Measurements from ENCODE around the gene PRKN. TPM values are rescaled to one million over a fixed set of nuclear protein-coding genes. Genes with fewer than 3 reads are reported as not detected.

Gene PRKN
- total and polyA plus RNA-seq, 2 experiments from 2014 or later, result 0.10 to 0.84 TPM

DNA sequence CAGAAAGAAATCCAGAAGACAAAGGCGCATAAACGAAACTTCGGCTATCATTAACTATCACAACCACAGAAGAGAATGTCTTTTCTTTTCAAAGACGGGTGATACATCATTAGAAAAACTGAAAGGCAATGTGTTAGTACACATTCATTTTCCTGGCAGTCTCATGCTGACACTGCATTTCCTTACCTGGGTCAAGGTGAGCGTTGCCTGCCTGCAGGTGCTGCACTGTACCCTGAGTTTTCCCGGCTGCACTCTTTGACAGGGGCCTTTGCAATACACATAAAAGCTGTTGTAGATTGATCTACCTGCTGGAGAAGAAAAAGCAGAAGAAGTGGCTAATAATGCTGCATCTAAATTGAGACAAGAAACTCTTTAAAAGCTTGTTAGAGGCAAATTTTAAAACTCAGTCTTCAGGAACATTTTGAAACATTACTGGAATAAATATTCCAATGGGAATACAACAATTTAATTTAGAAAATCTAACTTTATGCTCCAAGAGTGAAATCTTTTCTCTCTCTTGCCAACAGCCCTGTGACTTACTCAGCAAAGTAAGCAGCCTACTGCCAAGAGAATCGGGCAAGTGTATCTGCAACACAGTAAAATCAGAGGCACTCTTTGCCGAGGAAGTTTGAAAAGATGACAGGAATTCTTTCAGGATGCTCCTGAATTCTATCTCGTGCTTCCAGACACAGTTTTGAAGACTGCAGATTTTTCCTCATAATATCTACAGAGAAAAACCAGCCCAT lies 526.4 kb downstream of the PRKN start:
- Histone ChIP-seq H3K79me2 (replicated peaks; ENCODE audit: insufficient read depth) (no peaks in the 10 kb centered on the region), H3K27ac (ENCODE audit: low read depth) (no peak overlapping the region), H3K9me2 (ENCODE audit: insufficient read depth) (no peaks in the 10 kb centered on the region), H4K20me1 (replicated peaks; ENCODE audit: insufficient read depth) (no peaks in the 10 kb centered on the region), H2AFZ (no peak overlapping the region), H3K4me2 (0 out of 2 replicates have a peak overlapping the region, but pooled peaks have one; percentile 17), H3K36me3 (ENCODE audit: insufficient read depth) (no peaks in the 10 kb centered on the region), H3K27me3 (ENCODE audit: insufficient read depth) (no peaks in the 10 kb centered on the region), H3K4me1 (ENCODE audit: insufficient read depth) (peaks cover 9% of the 10 kb centered on the region; the same call in 1 of the 2 replicates), H3K4me3 (no peak overlapping the region), H3F3A (replicated peaks; ENCODE audit: low read depth) (no peaks in the 10 kb centered on the region)
- no peaks in the 10 kb centered on the region for H3K36me3 Mint-ChIP-seq (ENCODE audit: low read depth)
- peak overlapping the region; percentile 89 for H3K27ac Mint-ChIP-seq
- no peaks in the 10 kb centered on the region for H3K9me3 Mint-ChIP-seq
- ATAC-seq (peak; percentile 53), DNase-seq (ENCODE audit: low spot score) (peak; percentile 18)
- H3K4me1 Mint-ChIP-seq, result peaks cover 20% of the 10 kb centered on the region
- H3K27me3 Mint-ChIP-seq (ENCODE audit: insufficient read depth, low read depth, poor library complexity), result no peaks in the 10 kb centered on the region
- H3K4me3 Mint-ChIP-seq, result no peak overlapping the region
- TF ChIP-seq JUNB (IDR thresholded peaks at IDR 0.05; ENCODE audit: unreplicated experiment) (no peak), CREB1 (CRISPR knock-in tag; IDR thresholded peaks at IDR 0.05; ENCODE audit: low read depth) (no peak), STAT1 (IDR thresholded peaks at IDR 0.05; ENCODE audit: unreplicated experiment) (no peak), ZNF331 (CRISPR knock-in tag; IDR thresholded peaks at IDR 0.05; ENCODE audit: low read depth) (no peak), NANOG (IDR thresholded peaks at IDR 0.05; ENCODE audit: borderline replicate concordance) (no peak), POLR2AphosphoS5 (IDR thresholded peaks at IDR 0.05; ENCODE audit: low read depth) (no peak), EZH2phosphoT487 (IDR thresholded peaks at IDR 0.05; ENCODE audit: unreplicated experiment) (no peak), EZH2 (IDR thresholded peaks at IDR 0.05; ENCODE audit: low read depth, unreplicated experiment) (no peak), ZNF114 (CRISPR knock-in tag; IDR thresholded peaks at IDR 0.05) (no peak)
- TF ChIP-seq, protein P1, sequence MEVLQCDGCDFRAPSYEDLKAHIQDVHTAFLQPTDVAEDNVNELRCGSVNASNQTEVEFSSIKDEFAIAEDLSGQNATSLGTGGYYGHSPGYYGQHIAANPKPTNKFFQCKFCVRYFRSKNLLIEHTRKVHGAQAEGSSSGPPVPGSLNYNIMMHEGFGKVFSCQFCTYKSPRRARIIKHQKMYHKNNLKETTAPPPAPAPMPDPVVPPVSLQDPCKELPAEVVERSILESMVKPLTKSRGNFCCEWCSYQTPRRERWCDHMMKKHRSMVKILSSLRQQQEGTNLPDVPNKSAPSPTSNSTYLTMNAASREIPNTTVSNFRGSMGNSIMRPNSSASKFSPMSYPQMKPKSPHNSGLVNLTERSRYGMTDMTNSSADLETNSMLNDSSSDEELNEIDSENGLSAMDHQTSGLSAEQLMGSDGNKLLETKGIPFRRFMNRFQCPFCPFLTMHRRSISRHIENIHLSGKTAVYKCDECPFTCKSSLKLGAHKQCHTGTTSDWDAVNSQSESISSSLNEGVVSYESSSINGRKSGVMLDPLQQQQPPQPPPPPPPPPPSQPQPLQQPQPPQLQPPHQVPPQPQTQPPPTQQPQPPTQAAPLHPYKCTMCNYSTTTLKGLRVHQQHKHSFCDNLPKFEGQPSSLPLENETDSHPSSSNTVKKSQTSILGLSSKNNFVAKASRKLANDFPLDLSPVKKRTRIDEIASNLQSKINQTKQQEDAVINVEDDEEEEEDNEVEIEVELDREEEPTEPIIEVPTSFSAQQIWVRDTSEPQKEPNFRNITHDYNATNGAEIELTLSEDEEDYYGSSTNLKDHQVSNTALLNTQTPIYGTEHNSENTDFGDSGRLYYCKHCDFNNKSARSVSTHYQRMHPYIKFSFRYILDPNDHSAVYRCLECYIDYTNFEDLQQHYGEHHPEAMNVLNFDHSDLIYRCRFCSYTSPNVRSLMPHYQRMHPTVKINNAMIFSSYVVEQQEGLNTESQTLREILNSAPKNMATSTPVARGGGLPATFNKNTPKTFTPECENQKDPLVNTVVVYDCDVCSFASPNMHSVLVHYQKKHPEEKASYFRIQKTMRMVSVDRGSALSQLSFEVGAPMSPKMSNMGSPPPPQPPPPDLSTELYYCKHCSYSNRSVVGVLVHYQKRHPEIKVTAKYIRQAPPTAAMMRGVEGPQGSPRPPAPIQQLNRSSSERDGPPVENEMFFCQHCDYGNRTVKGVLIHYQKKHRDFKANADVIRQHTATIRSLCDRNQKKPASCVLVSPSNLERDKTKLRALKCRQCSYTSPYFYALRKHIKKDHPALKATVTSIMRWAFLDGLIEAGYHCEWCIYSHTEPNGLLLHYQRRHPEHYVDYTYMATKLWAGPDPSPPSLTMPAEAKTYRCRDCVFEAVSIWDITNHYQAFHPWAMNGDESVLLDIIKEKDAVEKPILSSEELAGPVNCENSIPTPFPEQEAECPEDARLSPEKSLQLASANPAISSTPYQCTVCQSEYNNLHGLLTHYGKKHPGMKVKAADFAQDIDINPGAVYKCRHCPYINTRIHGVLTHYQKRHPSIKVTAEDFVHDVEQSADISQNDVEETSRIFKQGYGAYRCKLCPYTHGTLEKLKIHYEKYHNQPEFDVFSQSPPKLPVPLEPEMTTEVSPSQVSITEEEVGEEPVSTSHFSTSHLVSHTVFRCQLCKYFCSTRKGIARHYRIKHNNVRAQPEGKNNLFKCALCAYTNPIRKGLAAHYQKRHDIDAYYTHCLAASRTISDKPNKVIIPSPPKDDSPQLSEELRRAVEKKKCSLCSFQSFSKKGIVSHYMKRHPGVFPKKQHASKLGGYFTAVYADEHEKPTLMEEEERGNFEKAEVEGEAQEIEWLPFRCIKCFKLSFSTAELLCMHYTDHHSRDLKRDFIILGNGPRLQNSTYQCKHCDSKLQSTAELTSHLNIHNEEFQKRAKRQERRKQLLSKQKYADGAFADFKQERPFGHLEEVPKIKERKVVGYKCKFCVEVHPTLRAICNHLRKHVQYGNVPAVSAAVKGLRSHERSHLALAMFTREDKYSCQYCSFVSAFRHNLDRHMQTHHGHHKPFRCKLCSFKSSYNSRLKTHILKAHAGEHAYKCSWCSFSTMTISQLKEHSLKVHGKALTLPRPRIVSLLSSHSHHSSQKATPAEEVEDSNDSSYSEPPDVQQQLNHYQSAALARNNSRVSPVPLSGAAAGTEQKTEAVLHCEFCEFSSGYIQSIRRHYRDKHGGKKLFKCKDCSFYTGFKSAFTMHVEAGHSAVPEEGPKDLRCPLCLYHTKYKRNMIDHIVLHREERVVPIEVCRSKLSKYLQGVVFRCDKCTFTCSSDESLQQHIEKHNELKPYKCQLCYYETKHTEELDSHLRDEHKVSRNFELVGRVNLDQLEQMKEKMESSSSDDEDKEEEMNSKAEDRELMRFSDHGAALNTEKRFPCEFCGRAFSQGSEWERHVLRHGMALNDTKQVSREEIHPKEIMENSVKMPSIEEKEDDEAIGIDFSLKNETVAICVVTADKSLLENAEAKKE (CRISPR knock-in tag; IDR thresholded peaks at IDR 0.05), result no peak
- TF ChIP-seq, protein P2, sequence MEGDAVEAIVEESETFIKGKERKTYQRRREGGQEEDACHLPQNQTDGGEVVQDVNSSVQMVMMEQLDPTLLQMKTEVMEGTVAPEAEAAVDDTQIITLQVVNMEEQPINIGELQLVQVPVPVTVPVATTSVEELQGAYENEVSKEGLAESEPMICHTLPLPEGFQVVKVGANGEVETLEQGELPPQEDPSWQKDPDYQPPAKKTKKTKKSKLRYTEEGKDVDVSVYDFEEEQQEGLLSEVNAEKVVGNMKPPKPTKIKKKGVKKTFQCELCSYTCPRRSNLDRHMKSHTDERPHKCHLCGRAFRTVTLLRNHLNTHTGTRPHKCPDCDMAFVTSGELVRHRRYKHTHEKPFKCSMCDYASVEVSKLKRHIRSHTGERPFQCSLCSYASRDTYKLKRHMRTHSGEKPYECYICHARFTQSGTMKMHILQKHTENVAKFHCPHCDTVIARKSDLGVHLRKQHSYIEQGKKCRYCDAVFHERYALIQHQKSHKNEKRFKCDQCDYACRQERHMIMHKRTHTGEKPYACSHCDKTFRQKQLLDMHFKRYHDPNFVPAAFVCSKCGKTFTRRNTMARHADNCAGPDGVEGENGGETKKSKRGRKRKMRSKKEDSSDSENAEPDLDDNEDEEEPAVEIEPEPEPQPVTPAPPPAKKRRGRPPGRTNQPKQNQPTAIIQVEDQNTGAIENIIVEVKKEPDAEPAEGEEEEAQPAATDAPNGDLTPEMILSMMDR (conservative IDR thresholded peaks at IDR 0.05; ENCODE audit: low read depth in 2 of 2), result no peak
- TF ChIP-seq, protein P3, sequence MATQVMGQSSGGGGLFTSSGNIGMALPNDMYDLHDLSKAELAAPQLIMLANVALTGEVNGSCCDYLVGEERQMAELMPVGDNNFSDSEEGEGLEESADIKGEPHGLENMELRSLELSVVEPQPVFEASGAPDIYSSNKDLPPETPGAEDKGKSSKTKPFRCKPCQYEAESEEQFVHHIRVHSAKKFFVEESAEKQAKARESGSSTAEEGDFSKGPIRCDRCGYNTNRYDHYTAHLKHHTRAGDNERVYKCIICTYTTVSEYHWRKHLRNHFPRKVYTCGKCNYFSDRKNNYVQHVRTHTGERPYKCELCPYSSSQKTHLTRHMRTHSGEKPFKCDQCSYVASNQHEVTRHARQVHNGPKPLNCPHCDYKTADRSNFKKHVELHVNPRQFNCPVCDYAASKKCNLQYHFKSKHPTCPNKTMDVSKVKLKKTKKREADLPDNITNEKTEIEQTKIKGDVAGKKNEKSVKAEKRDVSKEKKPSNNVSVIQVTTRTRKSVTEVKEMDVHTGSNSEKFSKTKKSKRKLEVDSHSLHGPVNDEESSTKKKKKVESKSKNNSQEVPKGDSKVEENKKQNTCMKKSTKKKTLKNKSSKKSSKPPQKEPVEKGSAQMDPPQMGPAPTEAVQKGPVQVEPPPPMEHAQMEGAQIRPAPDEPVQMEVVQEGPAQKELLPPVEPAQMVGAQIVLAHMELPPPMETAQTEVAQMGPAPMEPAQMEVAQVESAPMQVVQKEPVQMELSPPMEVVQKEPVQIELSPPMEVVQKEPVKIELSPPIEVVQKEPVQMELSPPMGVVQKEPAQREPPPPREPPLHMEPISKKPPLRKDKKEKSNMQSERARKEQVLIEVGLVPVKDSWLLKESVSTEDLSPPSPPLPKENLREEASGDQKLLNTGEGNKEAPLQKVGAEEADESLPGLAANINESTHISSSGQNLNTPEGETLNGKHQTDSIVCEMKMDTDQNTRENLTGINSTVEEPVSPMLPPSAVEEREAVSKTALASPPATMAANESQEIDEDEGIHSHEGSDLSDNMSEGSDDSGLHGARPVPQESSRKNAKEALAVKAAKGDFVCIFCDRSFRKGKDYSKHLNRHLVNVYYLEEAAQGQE (IDR thresholded peaks at IDR 0.05; ENCODE audit: unreplicated experiment), result no peak
- TF ChIP-seq, protein P4, sequence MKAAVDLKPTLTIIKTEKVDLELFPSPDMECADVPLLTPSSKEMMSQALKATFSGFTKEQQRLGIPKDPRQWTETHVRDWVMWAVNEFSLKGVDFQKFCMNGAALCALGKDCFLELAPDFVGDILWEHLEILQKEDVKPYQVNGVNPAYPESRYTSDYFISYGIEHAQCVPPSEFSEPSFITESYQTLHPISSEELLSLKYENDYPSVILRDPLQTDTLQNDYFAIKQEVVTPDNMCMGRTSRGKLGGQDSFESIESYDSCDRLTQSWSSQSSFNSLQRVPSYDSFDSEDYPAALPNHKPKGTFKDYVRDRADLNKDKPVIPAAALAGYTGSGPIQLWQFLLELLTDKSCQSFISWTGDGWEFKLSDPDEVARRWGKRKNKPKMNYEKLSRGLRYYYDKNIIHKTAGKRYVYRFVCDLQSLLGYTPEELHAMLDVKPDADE (IDR thresholded peaks at IDR 0.05), result no peak

Measured in GM23338 (cell line).